ENCODE results near the gene ATP13A4.

DNA sequence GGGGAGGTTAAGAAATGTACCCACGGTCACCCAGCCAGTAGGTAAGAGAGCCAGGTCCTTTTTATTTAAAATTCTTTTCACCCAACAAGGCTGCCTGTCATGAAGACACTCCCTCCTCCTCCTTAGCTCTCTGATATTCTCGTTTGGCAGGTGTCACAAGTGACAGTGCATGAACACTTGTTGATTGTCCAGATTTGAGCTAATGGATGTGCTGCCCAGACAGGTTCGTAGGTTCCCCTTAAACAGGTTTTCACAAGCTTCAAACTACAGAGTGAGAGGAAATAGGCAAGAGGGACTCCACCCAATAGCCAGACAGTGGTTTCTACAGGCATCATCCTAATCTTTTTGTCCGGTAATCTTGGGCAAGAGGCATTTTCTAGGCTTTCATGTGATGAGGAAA is 32.2 kb downstream of the ATP13A4 start:
- TF ChIP-seq ZNF565 (CRISPR knock-in tag; conservative IDR thresholded peaks at IDR 0.05; ENCODE audit: low read depth) (no peak), OSR1 (CRISPR knock-in tag; IDR thresholded peaks at IDR 0.05) (no peak), PPARA (CRISPR knock-in tag; IDR thresholded peaks at IDR 0.05; ENCODE audit: borderline replicate concordance) (no peak), TCF4 (CRISPR knock-in tag; IDR thresholded peaks at IDR 0.05; ENCODE audit: borderline replicate concordance) (no peak), BACH2 (CRISPR knock-in tag; IDR thresholded peaks at IDR 0.05; ENCODE audit: borderline replicate concordance) (no peak), ZFP3 (CRISPR knock-in tag; IDR thresholded peaks at IDR 0.05) (no peak), ISL1 (CRISPR knock-in tag; IDR thresholded peaks at IDR 0.05) (no peak), ZFP30 (CRISPR knock-in tag; IDR thresholded peaks at IDR 0.05) (no peak), ESRRG (CRISPR knock-in tag; IDR thresholded peaks at IDR 0.05) (no peak), CSDC2 (CRISPR knock-in tag; IDR thresholded peaks at IDR 0.05) (no peak), ARNTL (CRISPR knock-in tag; IDR thresholded peaks at IDR 0.05; ENCODE audit: borderline replicate concordance, low read depth) (no peak)
- TF ChIP-seq, protein P1, sequence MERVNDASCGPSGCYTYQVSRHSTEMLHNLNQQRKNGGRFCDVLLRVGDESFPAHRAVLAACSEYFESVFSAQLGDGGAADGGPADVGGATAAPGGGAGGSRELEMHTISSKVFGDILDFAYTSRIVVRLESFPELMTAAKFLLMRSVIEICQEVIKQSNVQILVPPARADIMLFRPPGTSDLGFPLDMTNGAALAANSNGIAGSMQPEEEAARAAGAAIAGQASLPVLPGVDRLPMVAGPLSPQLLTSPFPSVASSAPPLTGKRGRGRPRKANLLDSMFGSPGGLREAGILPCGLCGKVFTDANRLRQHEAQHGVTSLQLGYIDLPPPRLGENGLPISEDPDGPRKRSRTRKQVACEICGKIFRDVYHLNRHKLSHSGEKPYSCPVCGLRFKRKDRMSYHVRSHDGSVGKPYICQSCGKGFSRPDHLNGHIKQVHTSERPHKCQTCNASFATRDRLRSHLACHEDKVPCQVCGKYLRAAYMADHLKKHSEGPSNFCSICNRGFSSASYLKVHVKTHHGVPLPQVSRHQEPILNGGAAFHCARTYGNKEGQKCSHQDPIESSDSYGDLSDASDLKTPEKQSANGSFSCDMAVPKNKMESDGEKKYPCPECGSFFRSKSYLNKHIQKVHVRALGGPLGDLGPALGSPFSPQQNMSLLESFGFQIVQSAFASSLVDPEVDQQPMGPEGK (CRISPR knock-in tag; IDR thresholded peaks at IDR 0.05; ENCODE audit: borderline replicate concordance) = no peak
- TF ChIP-seq, protein P2, sequence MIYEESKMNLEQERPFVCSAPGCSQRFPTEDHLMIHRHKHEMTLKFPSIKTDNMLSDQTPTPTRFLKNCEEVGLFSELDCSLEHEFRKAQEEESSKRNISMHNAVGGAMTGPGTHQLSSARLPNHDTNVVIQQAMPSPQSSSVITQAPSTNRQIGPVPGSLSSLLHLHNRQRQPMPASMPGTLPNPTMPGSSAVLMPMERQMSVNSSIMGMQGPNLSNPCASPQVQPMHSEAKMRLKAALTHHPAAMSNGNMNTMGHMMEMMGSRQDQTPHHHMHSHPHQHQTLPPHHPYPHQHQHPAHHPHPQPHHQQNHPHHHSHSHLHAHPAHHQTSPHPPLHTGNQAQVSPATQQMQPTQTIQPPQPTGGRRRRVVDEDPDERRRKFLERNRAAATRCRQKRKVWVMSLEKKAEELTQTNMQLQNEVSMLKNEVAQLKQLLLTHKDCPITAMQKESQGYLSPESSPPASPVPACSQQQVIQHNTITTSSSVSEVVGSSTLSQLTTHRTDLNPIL (CRISPR knock-in tag; IDR thresholded peaks at IDR 0.05; ENCODE audit: low read depth) = no peak
